GM12873 (cell line): ENCODE results near the gene PLK2.
A peak's percentile ranks its signal among the peaks of the same experiment; 100 is the strongest.

Source experiments
- CTCF ChIP-seq: IDR thresholded peaks from 2 replicates; pipeline ENCODE4 v1.5.1; 2012; ENCODE audit warnings: low read depth, mild to moderate bottlenecking, moderate library complexity, low read length, control low read depth; ENCODE audit not compliant: insufficient read depth; ENCODE audit errors: missing control alignments

PLK2 gene

DNA sequence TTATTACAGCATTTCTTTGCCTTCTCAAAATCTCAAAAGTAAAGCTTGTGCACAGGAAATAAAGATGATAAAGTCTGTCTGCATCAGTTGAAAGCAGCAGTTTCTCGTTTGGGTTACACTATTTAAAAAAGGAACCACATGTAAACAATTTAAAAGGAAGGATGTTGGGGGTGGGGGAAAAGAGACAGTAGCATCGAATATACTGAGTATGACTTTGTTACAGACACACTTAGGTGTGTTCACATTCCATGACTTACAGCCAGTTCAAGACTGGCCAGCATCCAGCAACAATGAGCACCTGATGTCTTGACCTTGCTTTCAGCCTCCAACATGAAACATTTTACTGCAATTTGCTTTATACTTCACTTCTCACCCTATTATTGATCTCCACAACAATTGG is 40.1 kb upstream of the PLK2 start:
- TF ChIP-seq CTCF, result no peak

DNA sequence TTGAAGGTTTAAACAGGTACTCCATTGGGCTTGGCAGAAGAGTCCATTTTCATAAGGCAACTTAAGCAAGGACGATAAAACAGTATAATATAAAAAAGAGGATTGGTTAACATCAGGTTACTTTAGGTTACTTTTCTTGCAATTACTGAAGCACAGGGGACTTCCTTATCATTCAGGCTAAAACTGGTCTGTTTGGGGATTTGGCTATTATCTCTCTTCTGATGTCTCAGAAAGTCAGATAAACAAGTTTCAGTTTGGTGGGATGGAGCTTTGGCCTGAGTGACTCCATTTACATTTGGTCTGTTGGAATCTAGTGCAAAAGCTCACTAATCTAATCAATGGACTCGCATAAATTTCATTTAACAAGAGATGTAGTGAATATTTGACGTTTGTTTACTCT is 39.3 kb upstream of the PLK2 start:
- TF ChIP-seq CTCF, result no peak

- TF ChIP-seq CTCF, result peak; percentile 45
Measured at GRCh38 chr5:58498340-58498942, 38.6 kb upstream of the PLK2 start.

DNA sequence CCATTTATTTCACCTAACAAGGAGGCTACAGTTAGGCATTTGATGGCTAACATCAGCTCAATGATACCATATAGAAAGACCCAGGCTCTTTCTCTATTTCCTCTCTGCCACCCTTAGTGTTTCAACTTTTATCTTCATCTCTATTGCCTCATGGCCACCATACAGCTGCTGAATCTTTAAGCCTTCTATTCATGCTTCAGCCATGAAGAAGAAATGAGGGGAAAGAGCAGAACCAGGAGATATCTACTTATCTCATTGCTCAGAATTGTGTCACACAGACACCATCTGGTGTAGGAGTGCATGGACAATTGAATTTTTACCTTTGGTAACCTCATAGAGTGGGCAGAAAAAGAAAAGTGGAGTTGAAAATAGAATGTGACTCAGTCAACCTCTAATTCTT is 38.0 kb upstream of the PLK2 start:
- TF ChIP-seq CTCF, result no peak

DNA sequence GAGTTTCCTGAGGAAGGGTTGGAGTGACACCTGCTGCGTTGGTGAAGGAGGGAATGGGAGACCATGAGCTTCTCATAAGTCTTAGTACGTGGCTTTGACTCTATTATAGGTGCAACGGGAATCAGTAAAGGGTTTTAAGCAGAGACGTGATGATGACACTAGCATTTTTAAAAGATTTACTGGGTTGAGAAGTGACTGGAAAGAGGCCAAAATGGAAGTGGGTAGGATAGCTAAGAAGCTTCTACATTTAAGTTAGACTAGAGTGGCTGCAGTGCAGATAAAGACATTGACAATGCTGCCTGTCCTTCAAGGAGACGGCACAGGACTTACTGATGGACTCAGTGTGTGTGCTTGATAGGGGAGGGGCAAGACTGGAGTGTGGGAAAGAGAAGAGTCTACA is 37.5 kb upstream of the PLK2 start:
- TF ChIP-seq CTCF, result no peak

GRCh38 chr5:58496488-58496887 is 36.6 kb upstream of the PLK2 start:
- TF ChIP-seq CTCF, result peak; percentile 49

GRCh38 chr5:58493141-58493540 is 33.3 kb upstream of the PLK2 start:
- no peak for TF ChIP-seq CTCF
